ENCODE data around the gene FAM3A.

GRCh38 chrX:154529206-154529612, 13.2 kb upstream of the FAM3A start:
- TF ChIP-seq EZH2phosphoT487 (IDR thresholded peaks at IDR 0.05; ENCODE audit: insufficient read depth, low read depth): no peak
- TF ChIP-seq EZH2 (IDR thresholded peaks at IDR 0.05; ENCODE audit: insufficient read depth, poor library complexity, severe bottlenecking): no peak
